Nephron progenitor cell (in vitro differentiated cells): ENCODE measurements around the gene INTS11.
A peak's percentile ranks its signal among the peaks of the same experiment; 100 is the strongest.

Experiments used
- DNase-seq: peaks from one replicate; pipeline ENCODE4 v3.0.0; 2021
- H3K27ac Mint-ChIP-seq: 2 replicates; pipeline ENCODE4 v1.8.0; 2021; ENCODE audit warnings: mild to moderate bottlenecking, moderate library complexity, mixed read lengths
- H3K27me3 Mint-ChIP-seq: 2 replicates; pipeline ENCODE4 v1.8.0; 2021; ENCODE audit warnings: mild to moderate bottlenecking, low read depth, mixed read lengths; ENCODE audit not compliant: poor library complexity
- H3K36me3 Mint-ChIP-seq: 2 replicates; pipeline ENCODE4 v1.8.0; 2021; ENCODE audit warnings: low read depth, mixed read lengths
- H3K4me1 Mint-ChIP-seq: 2 replicates; pipeline ENCODE4 v1.8.0; 2021; ENCODE audit warnings: mixed read lengths
- H3K4me3 Mint-ChIP-seq: 2 replicates; pipeline ENCODE4 v1.8.0; 2021; ENCODE audit warnings: mild to moderate bottlenecking, moderate library complexity, mixed read lengths
- H3K9me3 Mint-ChIP-seq: 2 replicates; pipeline ENCODE4 v1.8.0; 2021; ENCODE audit warnings: mild to moderate bottlenecking, moderate library complexity, mixed read lengths
- CTCF ChIP-seq: fragments of 200-600 bp; sonication (generic); IDR thresholded peaks from 2 replicates; pipeline ENCODE4 v1.5.0; 2021; ENCODE audit warnings: antibody characterized with exemption

The INTS11 gene

GRCh38 chr1:1302951-1303509 is 21.4 kb downstream of the INTS11 start:
- no peaks in the 10 kb centered on the region for H3K36me3 Mint-ChIP-seq
- DNase-seq, result no peak
- no peak overlapping the region for H3K4me3 Mint-ChIP-seq

DNA sequence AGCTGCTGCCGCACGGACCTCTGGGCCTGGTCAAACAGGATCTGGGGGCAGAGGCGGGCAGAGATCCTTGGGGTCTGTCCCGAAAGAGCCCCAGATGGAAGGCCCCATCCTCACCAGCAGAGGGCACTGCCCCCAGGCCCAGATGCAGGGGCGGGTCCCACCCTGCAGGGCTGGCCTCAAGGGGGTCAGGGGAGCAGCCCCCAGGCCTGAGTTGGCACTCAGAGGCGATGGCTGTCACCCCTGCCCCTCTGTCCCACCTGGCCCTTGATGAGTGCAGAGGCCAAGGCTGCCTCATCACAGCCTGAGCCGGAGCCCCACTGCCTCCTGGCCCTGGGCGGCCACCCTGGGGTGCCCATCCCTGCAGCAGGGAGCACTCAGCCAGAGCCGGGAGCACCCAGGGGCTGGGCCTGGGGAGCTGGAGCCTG is 22.4 kb downstream of the INTS11 start:
- no peak overlapping the region for H3K4me3 Mint-ChIP-seq
- no peaks in the 10 kb centered on the region for H3K36me3 Mint-ChIP-seq
- DNase-seq, result no peak
- H3K9me3 Mint-ChIP-seq, result no peaks in the 10 kb centered on the region
- H3K27ac Mint-ChIP-seq, result no peak overlapping the region
- H3K4me1 Mint-ChIP-seq, result peaks cover 24% of the 10 kb centered on the region
- peak; percentile 50 for TF ChIP-seq CTCF
- H3K27me3 Mint-ChIP-seq, result peaks cover 3% of the 10 kb centered on the region

More at GRCh38 chr1:1302951-1303509, 21.4 kb downstream of the INTS11 start:
- Mint-ChIP-seq H3K27ac (no peak overlapping the region), H3K27me3 (peaks cover 3% of the 10 kb centered on the region), H3K4me1 (peaks cover 27% of the 10 kb centered on the region), H3K9me3 (no peaks in the 10 kb centered on the region)
- no peak for TF ChIP-seq CTCF

DNA sequence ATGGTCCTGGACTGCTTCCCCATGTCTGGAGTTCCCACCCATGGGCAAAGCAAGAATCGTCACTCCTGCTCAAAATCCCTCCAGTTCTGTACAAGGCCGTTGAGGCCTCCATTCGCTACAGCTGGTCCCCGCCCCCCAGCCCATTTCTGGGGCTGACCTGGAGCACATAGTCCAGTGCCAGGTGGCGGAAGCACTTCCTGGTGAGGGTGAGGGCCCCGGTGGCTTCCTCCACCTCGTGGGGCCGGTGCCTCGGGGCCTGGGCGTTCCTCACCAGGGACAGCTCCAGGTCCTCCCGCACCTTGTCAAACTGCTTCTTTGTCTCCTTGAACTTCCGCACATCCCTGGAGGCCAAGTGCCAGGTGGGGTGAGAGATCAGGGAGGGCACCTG is 24.1 kb downstream of the INTS11 start:
- H3K4me1 Mint-ChIP-seq, result peaks cover 10% of the 10 kb centered on the region
- no peak for DNase-seq
- no peak overlapping the region for H3K4me3 Mint-ChIP-seq
- H3K27me3 Mint-ChIP-seq, result peaks cover 3% of the 10 kb centered on the region
- H3K27ac Mint-ChIP-seq, result no peak overlapping the region
- H3K36me3 Mint-ChIP-seq, result no peaks in the 10 kb centered on the region
- H3K9me3 Mint-ChIP-seq, result no peaks in the 10 kb centered on the region
- no peak for TF ChIP-seq CTCF

DNA sequence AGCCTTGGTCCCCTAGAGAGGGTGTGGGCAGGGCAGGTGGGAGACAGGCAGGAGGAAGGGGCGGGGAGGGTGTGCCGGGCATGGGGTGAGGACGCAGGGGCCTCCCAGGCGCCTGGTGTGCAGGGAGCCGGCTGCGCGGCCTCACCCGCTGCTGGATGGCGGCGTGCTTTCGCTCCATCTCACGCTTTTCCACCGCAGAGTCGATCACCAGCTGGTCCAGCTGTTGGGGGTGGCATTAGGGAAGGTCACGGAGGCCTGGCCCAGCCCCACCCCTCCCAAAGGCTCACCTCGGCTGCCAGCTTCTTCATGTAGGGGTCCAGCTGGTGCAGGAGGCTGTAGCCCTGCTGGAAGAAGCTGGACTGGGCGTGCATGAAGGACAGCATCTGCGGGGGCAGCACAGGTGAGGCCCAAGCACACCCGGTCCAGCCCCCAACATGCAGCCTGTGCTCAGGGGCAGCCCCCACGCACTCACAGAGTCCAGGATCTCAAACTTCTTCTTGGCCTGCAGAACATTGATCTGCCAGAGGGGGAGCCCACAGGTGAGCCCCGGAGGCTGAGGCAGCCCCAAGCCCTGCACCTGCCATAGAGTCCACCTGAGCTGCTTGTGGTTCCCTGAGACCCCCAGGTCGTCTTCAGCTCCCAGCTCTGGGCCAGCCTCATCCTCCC is 24.6 kb downstream of the INTS11 start:
- no peaks in the 10 kb centered on the region for H3K36me3 Mint-ChIP-seq
- H3K27me3 Mint-ChIP-seq, result peaks cover 3% of the 10 kb centered on the region
- H3K9me3 Mint-ChIP-seq, result no peaks in the 10 kb centered on the region
- no peak overlapping the region for H3K4me3 Mint-ChIP-seq
- DNase-seq, result no peak
- H3K4me1 Mint-ChIP-seq, result peaks cover 5% of the 10 kb centered on the region
- TF ChIP-seq CTCF, result peak; percentile 45
- H3K27ac Mint-ChIP-seq, result no peak overlapping the region

DNA sequence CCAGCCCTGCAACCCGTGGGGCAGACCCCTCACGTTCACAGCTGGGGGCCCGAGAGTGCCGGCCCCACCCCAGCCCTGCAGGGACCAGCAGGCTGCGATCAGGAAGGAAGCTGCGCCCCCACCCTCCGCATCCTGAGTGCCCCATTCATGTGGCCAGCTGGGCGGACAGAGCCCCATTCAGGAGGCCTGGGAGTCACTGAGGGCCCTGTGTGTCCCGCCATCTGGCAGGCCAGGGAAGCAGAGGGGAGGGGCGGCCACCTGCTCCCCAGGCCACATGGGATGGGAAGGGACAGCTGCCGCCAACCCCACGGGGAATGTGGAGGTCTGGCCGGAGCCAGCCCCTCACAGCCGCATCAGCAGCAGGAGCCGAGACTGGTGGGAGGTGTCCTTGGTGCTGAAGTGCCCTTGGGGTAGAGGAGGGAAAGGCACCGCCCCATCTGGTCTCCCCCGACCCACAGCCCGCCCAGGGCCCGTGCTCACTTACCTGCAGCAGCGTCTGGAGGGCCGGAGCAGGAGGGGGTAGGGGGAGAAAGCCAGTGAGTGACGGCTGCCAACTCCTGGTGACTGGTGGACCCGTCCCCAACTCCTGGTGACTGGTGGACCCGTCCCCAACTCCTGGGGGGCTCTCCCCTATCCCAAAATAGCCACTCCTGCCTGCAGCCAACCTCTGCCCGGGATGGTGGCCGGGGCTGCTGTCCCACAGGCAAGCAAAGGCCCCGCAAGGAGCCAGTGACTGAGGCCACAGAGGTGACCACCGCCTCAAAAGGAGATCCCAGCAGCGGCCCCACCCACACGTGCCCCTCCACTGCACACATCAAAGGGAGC is 25.4 kb downstream of the INTS11 start:
- Mint-ChIP-seq H3K27ac (no peak overlapping the region), H3K4me3 (no peak overlapping the region), H3K9me3 (no peaks in the 10 kb centered on the region), H3K4me1 (no peaks in the 10 kb centered on the region), H3K27me3 (peaks cover 3% of the 10 kb centered on the region), H3K36me3 (no peaks in the 10 kb centered on the region)
- no peak for TF ChIP-seq CTCF
- peak; percentile 82 for DNase-seq
